HepG2 (cell line): ENCODE measurements around the gene SACS. TPM values are rescaled to one million over a fixed set of nuclear protein-coding genes. Genes with fewer than 3 reads are reported as not detected.

Source experiments
- ATAC-seq: fragments of 200-7000 bp; cut with Tn5 transposase; 3 replicates; pipeline ENCODE4 v1.9.1; 2020; ENCODE audit warnings: mild to moderate bottlenecking, moderate library complexity
- BruUV-seq: library from RNA; stranded (reverse); fragments of 400-500 nt; replicated peaks from 2 replicates; lab custom pipeline; 2021; lab: Mats Ljungman, UMichigan
- CTCF ChIA-PET: fragments of 300-600 bp; formaldehyde crosslinking; extraction: SDS; loops from one replicate; lab custom pipeline; 2021; ENCODE audit warnings: low total read pairs, inconsistent platforms, low intra/inter-chr PET ratio; lab: Yijun Ruan, JAX
- POLR2A ChIA-PET: fragments of 350-600 bp; sonication (Branson Sonifier 250); formaldehyde crosslinking; loops from one replicate; lab custom pipeline; 2020; ENCODE audit warnings: antibody characterized with exemption, inconsistent platforms; lab: Yijun Ruan, JAX
- DNase-seq: peaks from one replicate; pipeline ENCODE4 v3.0.0-alpha.2; 2015; ENCODE audit warnings: low spot score
- FAIRE-seq: peaks from 3 replicates; lab custom pipeline; 2011; peaks lifted over from hg19 to GRCh38; lab: Jason Lieb, UNC
- H2AFZ ChIP-seq: one replicate; pipeline ENCODE4 v1.6.1; 2011; ENCODE audit warnings: low read length, inconsistent platforms
- H3K27ac ChIP-seq: fragments of 300-600 bp; 3 replicates; pipeline ENCODE4 v1.8.0; 2011; ENCODE audit warnings: mixed run types, mild to moderate bottlenecking, mixed read lengths, low read length, inconsistent platforms; ENCODE audit not compliant: insufficient read depth; ENCODE audit errors: extremely low read length
- H3K27me3 ChIP-seq, 2 experiments: fragments of 200-600 bp in 1 of 2; 2 replicates in 1 of 2; 3 replicates in 1 of 2; pipeline versions ENCODE4 v1.6.0 to v1.8.0; 2011; ENCODE audit warnings: low read length in 2 of 2, mild to moderate bottlenecking in 2 of 2, moderate library complexity in 2 of 2, inconsistent platforms in 1 of 2; ENCODE audit not compliant: insufficient read depth in 2 of 2, control insufficient read depth in 1 of 2
- H3K36me3 ChIP-seq, 2 experiments: fragments of 200-600 bp in 1 of 2; replicated peaks in 1 of 2; 2 replicates in 1 of 2; 3 replicates in 1 of 2; pipeline versions ENCODE4 v1.5.1 to v1.8.0; 2011; ENCODE audit warnings: low read length in 2 of 2, inconsistent platforms in 1 of 2; ENCODE audit not compliant: insufficient read depth in 2 of 2, control insufficient read depth in 1 of 2
- H3K4me1 ChIP-seq: 2 replicates; pipeline ENCODE4 v1.5.1; 2012; ENCODE audit warnings: low read length, inconsistent platforms; ENCODE audit not compliant: insufficient read depth
- H3K4me2 ChIP-seq: 2 replicates; pipeline ENCODE4 v1.6.0; 2011; ENCODE audit warnings: low read depth, low read length, inconsistent platforms
- H3K4me3 ChIP-seq, 3 experiments: fragments of 200-600 bp in 1 of 3; sonication (generic), shearing (Covaris generic) in 1 of 3; replicated peaks in 1 of 3; 2 replicates each; pipeline ENCODE4 v1.5.1; 2011 to 2016; ENCODE audit warnings: low read length in 3 of 3, inconsistent platforms in 2 of 3, low read depth in 2 of 3, mild to moderate bottlenecking in 2 of 3, control low read depth in 1 of 3, mixed read lengths in 1 of 3; ENCODE audit not compliant: insufficient read depth in 1 of 3
- H3K79me2 ChIP-seq: one replicate; pipeline ENCODE4 v1.6.1; 2011; ENCODE audit warnings: low read length, inconsistent platforms; ENCODE audit not compliant: insufficient read depth
- H3K9ac ChIP-seq: 2 replicates; pipeline ENCODE4 v1.6.0; 2011; ENCODE audit warnings: mild to moderate bottlenecking, low read depth, low read length, inconsistent platforms; ENCODE audit not compliant: insufficient read depth
- H3K9me3 ChIP-seq: 2 replicates; pipeline ENCODE4 v1.5.1; 2012; ENCODE audit warnings: mild to moderate bottlenecking, low read length
- H4K20me1 ChIP-seq: 2 replicates; pipeline ENCODE4 v1.6.0; 2011; ENCODE audit warnings: inconsistent platforms, mild to moderate bottlenecking, low read length, moderate library complexity; ENCODE audit not compliant: insufficient read depth
- CBX5 ChIP-seq: sonication (generic); formaldehyde crosslinking; IDR thresholded peaks from 2 replicates; pipeline ENCODE4 v1.4.0; 2020; ENCODE audit warnings: missing genetic modification reagents, borderline replicate concordance
- GTF3A ChIP-seq: sonication (generic); formaldehyde crosslinking; conservative IDR thresholded peaks from 2 replicates; pipeline ENCODE4 v1.4.0; 2020; ENCODE audit warnings: mild to moderate bottlenecking, missing genetic modification reagents
- NFIB ChIP-seq: sonication (generic); formaldehyde crosslinking; IDR thresholded peaks from 2 replicates; pipeline ENCODE4 v1.9.0; 2021; ENCODE audit warnings: missing genetic modification reagents, mild to moderate bottlenecking, borderline replicate concordance
- PAX8 ChIP-seq: sonication (generic); formaldehyde crosslinking; IDR thresholded peaks from 2 replicates; pipeline ENCODE4 v1.8.0; 2022; ENCODE audit warnings: mild to moderate bottlenecking, missing genetic modification reagents, borderline replicate concordance
- PRDM10 ChIP-seq: sonication (generic); formaldehyde crosslinking; IDR thresholded peaks from 2 replicates; pipeline ENCODE4 v1.4.0; 2020; ENCODE audit warnings: low read depth, missing genetic modification reagents
- ZNF251 ChIP-seq: sonication (generic); formaldehyde crosslinking; IDR thresholded peaks from 2 replicates; pipeline ENCODE4 v1.9.0; 2021; ENCODE audit warnings: mild to moderate bottlenecking, missing genetic modification reagents
- ZNF275 ChIP-seq: sonication (generic); formaldehyde crosslinking; IDR thresholded peaks from 2 replicates; pipeline ENCODE4 v1.8.0; 2022; ENCODE audit warnings: missing genetic modification reagents, mild to moderate bottlenecking, inconsistent platforms, borderline replicate concordance
- ZNF318 ChIP-seq: sonication (generic); formaldehyde crosslinking; IDR thresholded peaks from 2 replicates; pipeline ENCODE4 v1.4.0; 2020; ENCODE audit warnings: mild to moderate bottlenecking, missing genetic modification reagents
- ZNF512 ChIP-seq: sonication (generic); formaldehyde crosslinking; IDR thresholded peaks from 2 replicates; pipeline ENCODE4 v1.4.0; 2020; ENCODE audit warnings: mild to moderate bottlenecking, missing genetic modification reagents
- WGBS: methylation state at CpG from one replicate; pipeline ENCODE4 v1.1.6; 2017; ENCODE audit warnings: low lambda C conversion rate; 5-methylcytosine and 5-hydroxymethylcytosine counted together
- in situ Hi-C: cut with HindIII; loops from 2 replicates; pipeline ENCODE4 v1.10.0; 2017; ENCODE audit warnings: low pct_unique_long_range_greater_than_20kb; ENCODE audit not compliant: extremely low pct_ligation_motif_present
- intact Hi-C: fragments of 100-400 bp; cut with micrococcal nuclease; formaldehyde crosslinking; loops from one replicate; pipeline ENCODE4 v1.10.0; 2022; ENCODE audit not compliant: unreplicated experiment
- polyA plus RNA-seq, 8 experiments: library from polyadenylated mRNA; depleted of rRNA in 3 of 8; stranded (reverse) in 7 of 8; unstranded in 1 of 8; fragments of >200 nt; fragmentation: Illumina TruSeq in 4 of 8; extraction: Trizol in 4 of 8; gene quantifications; 2 replicates each; pipeline versions ENCODE4 v1.2.1 to v1.2.3, GENCODE V29; 2011 to 2016; ENCODE audit warnings: low read depth in 4 of 8, missing spikeins in 1 of 8, mixed read lengths in 1 of 8; ENCODE audit not compliant: insufficient read depth in 1 of 8
- total RNA-seq, 5 experiments: library from RNA; depleted of rRNA; stranded (reverse); fragments of >200 nt; fragmentation: Illumina TruSeq; extraction: Trizol; gene quantifications; 2 replicates each; pipeline ENCODE4 v1.2.3, GENCODE V29; 2016; ENCODE audit warnings: low read depth in 1 of 5

The SACS gene
- total and polyA plus RNA-seq, 2 of the 13 experiments (the other 11 are each of a cell fraction or from before 2014, with no cell fraction given) = 4.0 to 15.7 TPM

- intact Hi-C loops (no loop called here), in situ Hi-C loops (no loop called here)
- 6% methylated on average over 5 of the region's 6 CpGs for WGBS
- H3K4me1 ChIP-seq = peaks cover 21% of the 10 kb centered on the region
- no peaks in the 10 kb centered on the region for H3K79me2 ChIP-seq
- H3K4me3 ChIP-seq = no peak overlapping the region
- DNase-seq = no peak
- no peak overlapping the region for H3K4me2 ChIP-seq
- no peak overlapping the region for H3K9ac ChIP-seq
- no peaks in the 10 kb centered on the region for H4K20me1 ChIP-seq
- peaks cover 0 to 14% of the 10 kb centered on the region in 2 experiments; a peak in 2 of 5 replicates for H3K27me3 ChIP-seq
- no peaks in the 10 kb centered on the region for H3K9me3 ChIP-seq
- FAIRE-seq = no peak
- H3K27ac ChIP-seq = no peak overlapping the region
- ChIA-PET POLR2A (no interaction called here), CTCF (no interaction called here)
- no peak for ATAC-seq
- H2AFZ ChIP-seq = no peak overlapping the region
- no peaks in the 10 kb centered on the region for H3K36me3 ChIP-seq
- BruUV-seq = no TSS peak
- TF ChIP-seq PRDM10 (CRISPR knock-in tag) (no peak), PAX8 (CRISPR knock-in tag) (no peak), ZNF251 (CRISPR knock-in tag) (no peak), ZNF512 (no peak), CBX5 (CRISPR knock-in tag) (no peak), GTF3A (CRISPR knock-in tag) (no peak), ZNF275 (CRISPR knock-in tag) (no peak), NFIB (no peak), ZNF318 (no peak)
These were observed 41.8 kb downstream of the SACS start for GRCh38 chr13:23391752-23392151.
